Measurements from ENCODE around the gene SF3B1. TPM values are rescaled to one million over a fixed set of nuclear protein-coding genes. Genes with fewer than 3 reads are reported as not detected.

The SF3B1 gene
- total RNA-seq, 1 donor from 2014 or later = 141 TPM

DNA sequence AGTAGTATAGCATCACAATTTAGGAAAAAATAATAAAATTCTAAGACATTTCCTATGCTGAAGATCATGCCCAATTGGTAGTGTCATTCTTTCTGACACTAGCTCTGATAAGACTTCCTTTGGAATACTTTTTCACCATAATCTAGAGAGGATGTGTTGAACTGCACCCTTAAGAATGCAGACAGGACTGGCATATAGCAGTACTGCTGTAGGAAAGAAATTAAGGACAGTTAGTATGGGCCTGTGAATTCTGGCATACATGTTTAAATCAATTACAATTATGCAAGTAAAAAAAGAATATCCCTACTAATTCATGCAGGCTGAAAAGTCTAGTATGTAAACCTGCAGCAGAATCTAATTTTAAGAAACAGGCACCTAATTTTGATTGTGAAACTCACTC, 15.4 kb downstream of the SF3B1 start:
- Histone ChIP-seq H3K27me3 (ENCODE audit: control insufficient read depth, insufficient read depth, low read length) (no peaks in the 10 kb centered on the region), H3K36me3 (ENCODE audit: control insufficient read depth, insufficient read depth, low read length) (peaks cover 8% of the 10 kb centered on the region), H3K4me3 (ENCODE audit: low read depth, low read length) (no peak overlapping the region)
- FAIRE-seq = no peak
- TF ChIP-seq, protein P1, sequence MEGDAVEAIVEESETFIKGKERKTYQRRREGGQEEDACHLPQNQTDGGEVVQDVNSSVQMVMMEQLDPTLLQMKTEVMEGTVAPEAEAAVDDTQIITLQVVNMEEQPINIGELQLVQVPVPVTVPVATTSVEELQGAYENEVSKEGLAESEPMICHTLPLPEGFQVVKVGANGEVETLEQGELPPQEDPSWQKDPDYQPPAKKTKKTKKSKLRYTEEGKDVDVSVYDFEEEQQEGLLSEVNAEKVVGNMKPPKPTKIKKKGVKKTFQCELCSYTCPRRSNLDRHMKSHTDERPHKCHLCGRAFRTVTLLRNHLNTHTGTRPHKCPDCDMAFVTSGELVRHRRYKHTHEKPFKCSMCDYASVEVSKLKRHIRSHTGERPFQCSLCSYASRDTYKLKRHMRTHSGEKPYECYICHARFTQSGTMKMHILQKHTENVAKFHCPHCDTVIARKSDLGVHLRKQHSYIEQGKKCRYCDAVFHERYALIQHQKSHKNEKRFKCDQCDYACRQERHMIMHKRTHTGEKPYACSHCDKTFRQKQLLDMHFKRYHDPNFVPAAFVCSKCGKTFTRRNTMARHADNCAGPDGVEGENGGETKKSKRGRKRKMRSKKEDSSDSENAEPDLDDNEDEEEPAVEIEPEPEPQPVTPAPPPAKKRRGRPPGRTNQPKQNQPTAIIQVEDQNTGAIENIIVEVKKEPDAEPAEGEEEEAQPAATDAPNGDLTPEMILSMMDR (IDR thresholded peaks at IDR 0.05; ENCODE audit: insufficient read depth, low read length, severe bottlenecking) = no peak
- DNase-seq (ENCODE audit: low read depth) = no peak

DNA sequence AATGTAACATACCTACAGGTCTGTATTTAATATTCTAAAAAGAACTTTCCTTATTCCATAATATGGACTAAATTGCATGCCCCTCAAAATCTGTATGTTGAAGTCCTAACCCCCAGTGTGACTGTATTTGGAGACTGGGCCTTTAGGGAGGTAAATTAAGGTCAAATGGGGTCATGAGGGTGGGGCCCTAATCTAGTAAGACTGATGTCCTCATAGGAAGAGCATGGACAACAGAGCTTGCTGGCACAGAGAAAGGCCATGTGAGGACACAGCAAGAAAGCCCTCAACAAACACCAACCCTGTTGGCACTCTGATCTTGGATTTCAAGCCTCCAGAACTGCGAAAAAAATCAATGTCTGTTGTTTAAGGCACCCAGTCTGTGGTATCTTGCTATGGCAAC, 18.6 kb downstream of the SF3B1 start:
- Histone ChIP-seq H3K27me3 (ENCODE audit: control insufficient read depth, insufficient read depth, low read length) (no peaks in the 10 kb centered on the region), H3K36me3 (ENCODE audit: control insufficient read depth, insufficient read depth, low read length) (peaks cover 11% of the 10 kb centered on the region), H3K4me3 (ENCODE audit: low read depth, low read length) (no peak overlapping the region)
- FAIRE-seq = no peak
- TF ChIP-seq, protein P1 (IDR thresholded peaks at IDR 0.05; ENCODE audit: insufficient read depth, low read length, severe bottlenecking) = no peak
- no peak for DNase-seq (ENCODE audit: low read depth)

DNA sequence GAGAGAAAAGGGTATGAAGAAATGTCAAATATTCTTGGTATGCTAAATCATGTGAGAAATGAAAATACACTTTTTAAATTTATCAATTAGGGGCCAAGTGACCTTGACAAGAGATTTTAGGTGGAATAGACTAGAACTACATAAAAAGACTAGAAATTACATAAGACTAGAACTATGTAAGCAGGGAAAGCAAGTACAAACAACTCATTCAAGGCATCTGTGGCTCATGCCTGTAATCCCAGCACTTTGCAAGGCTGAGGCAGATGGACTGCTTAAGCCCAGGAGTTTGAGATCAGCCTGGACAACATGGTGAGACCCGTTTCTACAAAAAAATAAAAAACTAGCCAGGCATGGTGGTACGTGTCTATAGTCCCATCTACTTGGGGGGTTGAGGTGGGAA, 20.3 kb downstream of the SF3B1 start:
- TF ChIP-seq, protein P1 (IDR thresholded peaks at IDR 0.05; ENCODE audit: insufficient read depth, low read length, severe bottlenecking) = no peak
- FAIRE-seq (no peak), DNase-seq (ENCODE audit: low read depth) (no peak)
- Histone ChIP-seq H3K4me3 (ENCODE audit: low read depth, low read length) (no peak overlapping the region), H3K36me3 (ENCODE audit: control insufficient read depth, insufficient read depth, low read length) (peaks cover 13% of the 10 kb centered on the region), H3K27me3 (ENCODE audit: control insufficient read depth, insufficient read depth, low read length) (no peaks in the 10 kb centered on the region)

DNA sequence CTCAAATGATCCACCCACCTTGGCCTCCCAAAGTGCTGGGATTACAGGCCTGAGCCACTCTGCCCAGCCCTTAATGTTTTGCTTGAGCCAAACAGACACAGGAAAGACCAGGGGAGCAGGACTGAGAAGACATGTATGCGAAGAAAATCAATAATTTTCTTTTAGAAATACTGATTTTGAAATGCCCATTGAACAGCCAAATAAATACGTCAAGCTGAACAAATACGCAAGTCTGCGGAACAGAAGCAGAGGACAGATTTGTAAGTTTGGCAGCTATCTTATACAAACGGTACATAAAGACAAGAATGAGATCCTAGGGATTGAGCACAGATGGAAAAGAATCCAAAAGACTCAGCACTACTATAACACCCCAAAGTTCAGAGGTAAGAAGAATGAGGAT, 20.8 kb downstream of the SF3B1 start:
- Histone ChIP-seq H3K4me3 (ENCODE audit: low read depth, low read length) (no peak overlapping the region), H3K27me3 (ENCODE audit: control insufficient read depth, insufficient read depth, low read length) (no peaks in the 10 kb centered on the region), H3K36me3 (ENCODE audit: control insufficient read depth, insufficient read depth, low read length) (peaks cover 14% of the 10 kb centered on the region)
- FAIRE-seq = no peak
- no peak for DNase-seq (ENCODE audit: low read depth)
- TF ChIP-seq, protein P1 (IDR thresholded peaks at IDR 0.05; ENCODE audit: insufficient read depth, low read length, severe bottlenecking) = no peak

DNA sequence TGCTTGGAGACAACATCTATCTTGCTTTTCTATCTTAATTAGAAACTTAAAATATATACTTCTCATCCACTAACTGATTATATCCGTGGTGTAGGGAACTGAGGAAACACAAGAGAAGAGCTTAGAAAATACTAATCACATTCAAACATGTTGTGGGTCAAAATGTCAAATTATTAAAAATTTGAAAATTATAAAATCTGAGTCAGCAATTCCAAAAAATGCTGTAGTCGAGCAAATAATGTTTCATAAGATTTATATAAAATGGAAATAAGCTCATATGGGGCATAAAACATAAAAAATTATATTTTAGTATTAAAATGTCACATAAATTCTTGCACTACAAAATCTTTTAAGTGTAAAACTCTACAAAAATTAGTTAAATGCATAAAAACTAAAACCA, 29.2 kb downstream of the SF3B1 start:
- FAIRE-seq (no peak), DNase-seq (ENCODE audit: low read depth) (no peak)
- Histone ChIP-seq H3K36me3 (ENCODE audit: control insufficient read depth, insufficient read depth, low read length) (peaks cover 14% of the 10 kb centered on the region), H3K27me3 (ENCODE audit: control insufficient read depth, insufficient read depth, low read length) (no peaks in the 10 kb centered on the region), H3K4me3 (ENCODE audit: low read depth, low read length) (no peak overlapping the region)
- TF ChIP-seq, protein P1 (IDR thresholded peaks at IDR 0.05; ENCODE audit: insufficient read depth, low read length, severe bottlenecking) = no peak

DNA sequence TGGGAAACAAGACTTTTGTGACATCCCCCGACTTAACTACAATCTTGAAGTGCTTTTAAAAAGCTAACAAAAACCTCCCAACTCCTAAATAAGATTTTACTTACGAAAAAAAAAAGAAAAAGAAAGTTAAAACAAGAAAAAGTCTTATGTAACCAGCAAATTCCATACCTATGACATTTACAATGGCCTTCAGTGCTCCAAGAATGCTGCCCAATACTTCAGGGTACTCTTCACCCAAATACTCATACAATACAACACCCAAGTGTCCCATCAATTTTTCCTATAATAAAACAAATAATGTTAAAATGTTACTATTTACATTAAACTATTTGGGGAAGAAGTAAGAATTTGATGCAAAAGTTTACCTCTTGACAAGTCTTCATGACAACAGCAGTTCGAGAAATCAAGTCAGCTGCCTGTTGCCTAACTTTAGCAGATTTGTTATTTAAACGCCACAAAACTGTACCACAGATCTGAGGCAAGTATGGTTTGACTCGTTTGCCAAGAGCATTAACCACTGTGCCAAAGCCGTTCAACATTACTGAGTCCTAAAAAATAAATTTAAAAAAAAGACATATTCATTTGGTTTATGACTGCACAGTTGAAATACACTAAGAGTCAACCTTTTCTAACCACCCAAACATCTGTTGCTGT, 34.8 kb downstream of the SF3B1 start:
- TF ChIP-seq, protein P1 (IDR thresholded peaks at IDR 0.05; ENCODE audit: insufficient read depth, low read length, severe bottlenecking) = no peak
- no peak for DNase-seq (ENCODE audit: low read depth)
- Histone ChIP-seq H3K4me3 (ENCODE audit: low read depth, low read length) (no peak overlapping the region), H3K27me3 (ENCODE audit: control insufficient read depth, insufficient read depth, low read length) (no peaks in the 10 kb centered on the region), H3K36me3 (ENCODE audit: control insufficient read depth, insufficient read depth, low read length) (peaks cover 11% of the 10 kb centered on the region)
- FAIRE-seq = no peak

Measured in bronchial epithelial cell (primary cell).